B cell (primary cell): ENCODE results near the gene FRMD8. TPM values are rescaled to one million over a fixed set of nuclear protein-coding genes. Genes with fewer than 3 reads are reported as not detected.
A peak's percentile ranks its signal among the peaks of the same experiment; 100 is the strongest.
"Not testable (repeated sequence)": the region's sequence is repeated elsewhere in the genome, so short reads cannot be mapped to it uniquely, and the experiment has no call there.

Experiments
- ATAC-seq: fragments of 200-7000 bp; cut with Tn5 transposase; one replicate; pipeline ENCODE4 v1.10.0; 2021; ENCODE audit warnings: low read depth, mild to moderate bottlenecking, moderate number of reproducible peaks, moderate library complexity
- CTCF ChIA-PET: fragments of 350-600 bp; sonication (Branson Sonifier 250); formaldehyde crosslinking; loops from one replicate; lab custom pipeline; 2021; ENCODE audit warnings: antibody characterized with exemption, inconsistent platforms; lab: Charles Lee
- POLR2A ChIA-PET: fragments of 350-600 bp; sonication (Branson Sonifier 250); formaldehyde crosslinking; loops from one replicate; lab custom pipeline; 2021; ENCODE audit warnings: antibody characterized with exemption; lab: Charles Lee
- DNase-seq: peaks from one replicate; pipeline ENCODE4 v3.0.0; 2013
- H2AFZ ChIP-seq: 2 replicates; pipeline ENCODE4 v1.6.1; 2012; ENCODE audit warnings: mild to moderate bottlenecking, low read depth, low read length; ENCODE audit not compliant: insufficient read depth, poor library complexity, severe bottlenecking
- H3K27ac ChIP-seq, 2 donors: 1 replicate in 1 of 2; 2 replicates in 1 of 2; pipeline ENCODE4 v1.5.1; 2012 to 2013; ENCODE audit warnings: low read length in 2 of 2, mild to moderate bottlenecking in 2 of 2, moderate library complexity in 1 of 2
- H3K27me3 ChIP-seq, 4 experiments: fragments of 200-600 bp in 1 of 4; sonication (generic) in 1 of 4; replicated peaks in 1 of 4; 1 replicate in 2 of 4; 2 replicates in 2 of 4; pipeline versions ENCODE4 v1.6.1 to v1.7.0; 2013 to 2016; ENCODE audit warnings: low read length in 3 of 4, mild to moderate bottlenecking in 2 of 4, mixed read lengths in 1 of 4, moderate library complexity in 1 of 4; ENCODE audit not compliant: insufficient read depth in 4 of 4, control insufficient read depth in 3 of 4; ENCODE audit errors: control extremely low read depth in 1 of 4
- H3K36me3 ChIP-seq, 2 experiments: replicated peaks in 1 of 2; 1 replicate in 1 of 2; 2 replicates in 1 of 2; pipeline versions ENCODE4 v1.6.1 to v1.7.1; 2013; ENCODE audit warnings: low read length in 1 of 2; ENCODE audit not compliant: insufficient read depth in 2 of 2, control insufficient read depth in 1 of 2; ENCODE audit errors: control extremely low read depth in 1 of 2, extremely low read depth in 1 of 2
- H3K4me1 ChIP-seq, 2 donors: fragments of 200-600 bp in 1 of 2; sonication (generic) in 1 of 2; 1 replicate in 1 of 2; 2 replicates in 1 of 2; pipeline versions ENCODE4 v1.5.1 to v1.6.1; 2013 to 2017; ENCODE audit warnings: low read length in 2 of 2; ENCODE audit not compliant: control insufficient read depth in 2 of 2, insufficient read depth in 2 of 2
- H3K4me2 ChIP-seq: replicated peaks from 2 replicates; pipeline ENCODE3; 2012; ENCODE audit warnings: mild to moderate bottlenecking, low read depth, low read length; ENCODE audit not compliant: poor library complexity, severe bottlenecking
- H3K4me3 ChIP-seq, 5 experiments: fragments of 200-600 bp in 1 of 5; sonication (generic) in 1 of 5; 1 replicate in 3 of 5; 2 replicates in 2 of 5; pipeline versions ENCODE4 v1.5.1 to v1.7.0; 2011 to 2016; ENCODE audit warnings: low read length in 4 of 5, mild to moderate bottlenecking in 4 of 5, low read depth in 2 of 5, control low read depth in 1 of 5, moderate library complexity in 1 of 5; ENCODE audit not compliant: insufficient read depth in 1 of 5; ENCODE audit errors: control extremely low read depth in 1 of 5, extremely low read depth in 1 of 5
- H3K79me2 ChIP-seq: fragments of 200-600 bp; sonication (generic); one replicate; pipeline ENCODE4 v1.6.0; 2016; ENCODE audit warnings: low read length; ENCODE audit not compliant: control insufficient read depth, insufficient read depth
- H3K9ac ChIP-seq: fragments of 200-600 bp; sonication (generic); 2 replicates; pipeline ENCODE4 v1.6.1; 2017; ENCODE audit warnings: mild to moderate bottlenecking, low read length, moderate library complexity
- H3K9me3 ChIP-seq, 3 donors: one replicate each; pipeline versions ENCODE4 v1.6.1 to v1.7.1; 2013; ENCODE audit warnings: low read length in 2 of 3; ENCODE audit not compliant: control insufficient read depth in 2 of 3, insufficient read depth in 1 of 3; ENCODE audit errors: control extremely low read depth in 1 of 3
- H4K20me1 ChIP-seq: 2 replicates; pipeline ENCODE4 v1.6.0; 2012; ENCODE audit warnings: mild to moderate bottlenecking, low read length; ENCODE audit not compliant: insufficient read depth, control insufficient read depth, poor library complexity, severe bottlenecking
- H3K27ac Mint-ChIP-seq: one replicate; pipeline ENCODE4 v1.8.0; 2021; ENCODE audit warnings: mixed read lengths
- H3K27me3 Mint-ChIP-seq: one replicate; pipeline ENCODE4 v1.8.0; 2021; ENCODE audit warnings: mixed read lengths
- H3K4me1 Mint-ChIP-seq: one replicate; pipeline ENCODE4 v1.8.0; 2021; ENCODE audit warnings: mixed read lengths
- H3K4me3 Mint-ChIP-seq: one replicate; pipeline ENCODE4 v1.8.0; 2021; ENCODE audit warnings: mixed read lengths
- H3K9me3 Mint-ChIP-seq: one replicate; pipeline ENCODE4 v1.8.0; 2022; ENCODE audit warnings: mixed read lengths; ENCODE audit not compliant: insufficient read depth
- CTCF ChIP-seq: fragments of 200-600 bp; IDR thresholded peaks from one replicate; pipeline ENCODE4 v1.8.0; 2022; ENCODE audit warnings: antibody characterized with exemption, mild to moderate bottlenecking
- WGBS: methylation state at CpG from one replicate; pipeline ENCODE4 v1.1.5; 2013; ENCODE audit warnings: missing lambda C conversion rate; ENCODE audit not compliant: insufficient coverage; 5-methylcytosine and 5-hydroxymethylcytosine counted together
- intact Hi-C: fragments of 100-400 bp; cut with micrococcal nuclease; formaldehyde crosslinking; loops from one replicate; pipeline ENCODE4 v1.10.0; 2022
- polyA plus RNA-seq: library from polyadenylated mRNA; depleted of rRNA; stranded (reverse); fragments of >200 nt; gene quantifications from 2 replicates; pipeline ENCODE4 v1.2.3, GENCODE V29; 2012
- total RNA-seq, 2 donors: library from RNA; stranded (reverse); fragments of 120-200 nt in 1 of 2; gene quantifications; 1 replicate in 1 of 2; 2 replicates in 1 of 2; pipeline versions ENCODE4 v1.2.3 to v1.2.4, GENCODE V29; 2013 to 2022

The FRMD8 gene
- total and polyA plus RNA-seq, 2 donors (not counting 1 experiment from before 2014, with no cell fraction given): 44.3 to 73.6 TPM

DNA sequence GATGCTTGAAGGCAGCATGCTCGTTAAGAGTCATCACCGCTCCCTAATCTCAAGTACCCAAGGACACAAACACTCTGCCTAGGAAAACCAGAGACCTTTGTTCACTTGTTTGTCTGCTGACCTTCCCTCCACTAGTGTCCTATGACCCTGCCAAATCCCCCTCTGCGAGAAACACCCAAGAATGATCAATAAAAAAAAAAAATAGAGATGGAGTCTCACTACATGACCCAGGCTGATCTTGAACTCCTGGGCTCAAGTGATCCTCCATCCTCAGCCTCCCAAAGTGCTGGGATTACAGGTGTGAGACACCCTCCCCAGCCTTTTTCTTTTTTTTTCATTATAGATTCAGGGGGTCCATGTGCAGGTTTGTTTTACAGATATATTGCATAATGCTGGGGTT, 65.8 kb downstream of the FRMD8 start:
- peaks cover 4 to 28% of the 10 kb centered on the region in 2 donors for H3K4me1 ChIP-seq
- CTCF ChIA-PET, H3K4me2 ChIP-seq, H3K27ac Mint-ChIP-seq, DNase-seq, H3K27me3 Mint-ChIP-seq, H3K27me3 ChIP-seq, H3K4me3 Mint-ChIP-seq, POLR2A ChIA-PET, H3K4me3 ChIP-seq, H2AFZ ChIP-seq, H3K9ac ChIP-seq, H3K9me3 Mint-ChIP-seq, intact Hi-C loops, H3K36me3 ChIP-seq, H3K9me3 ChIP-seq, H4K20me1 ChIP-seq, ATAC-seq, H3K27ac ChIP-seq: not testable (repeated sequence)
- H3K79me2 ChIP-seq: peaks cover 21% of the 10 kb centered on the region
- WGBS: no CpG with 5 or more reads among the region's 3 CpGs
- peaks cover 35% of the 10 kb centered on the region for H3K4me1 Mint-ChIP-seq

- 97% methylated on average over 3 of the region's 8 CpGs for WGBS
- Histone ChIP-seq H3K9me3 (peaks cover 0 to 7% (median 0%) of the 10 kb centered on the region in 3 donors), H4K20me1 (no peaks in the 10 kb centered on the region), H3K36me3 (no peaks in the 10 kb centered on the region), H3K27ac (no peak overlapping the region), H3K27me3 (no peaks in the 10 kb centered on the region), H3K4me3 (no peak overlapping the region), H3K9ac (no peak overlapping the region), H3K4me2 (no peak overlapping the region), H3K4me1 (peaks cover 4 to 28% of the 10 kb centered on the region in 2 donors), H2AFZ (no peak overlapping the region), H3K79me2 (peaks cover 23% of the 10 kb centered on the region)
- no peak for DNase-seq
- Mint-ChIP-seq H3K4me3 (peak overlapping the region; percentile 29), H3K27ac (no peak overlapping the region), H3K4me1 (peaks cover 39% of the 10 kb centered on the region), H3K27me3 (no peaks in the 10 kb centered on the region), H3K9me3 (no peaks in the 10 kb centered on the region)
- TF ChIP-seq CTCF: no peak
- CTCF ChIA-PET: no interaction called here
- no peak for ATAC-seq
- intact Hi-C loops: no loop called here
- POLR2A ChIA-PET: interaction anchor here (0.7 kb wide), 2 partner anchors 19 to 36 kb away, joined by 7 to 9 read pairs; no protein-coding TSS in a partner anchor
Observed at GRCh38 chr11:65452806-65453490, 66.5 kb downstream of the FRMD8 start.
